SH-SY5Y (cell line): ENCODE results near the gene KIR2DL3.
"Not testable (repeated sequence)": the region's sequence is repeated elsewhere in the genome, so short reads cannot be mapped to it uniquely, and the experiment has no call there.

Source experiments
- GATA2 ChIP-seq: IDR thresholded peaks from 2 replicates; pipeline ENCODE4 v1.6.1; 2011; ENCODE audit warnings: mild to moderate bottlenecking, low read depth, low read length
- GATA3 ChIP-seq: IDR thresholded peaks from 2 replicates; pipeline ENCODE4 v1.6.1; 2011; ENCODE audit warnings: low read depth, mild to moderate bottlenecking, low read length, moderate library complexity

KIR2DL3 gene

GRCh38 chr19:54729416-54730188 is 8.7 kb upstream of the KIR2DL3 start:
- TF ChIP-seq GATA2: no peak
- TF ChIP-seq GATA3: no peak

GRCh38 chr19:54731191-54731590 is 7.1 kb upstream of the KIR2DL3 start:
- TF ChIP-seq GATA2 (no peak), GATA3 (no peak)

- TF ChIP-seq GATA3 (no peak), GATA2 (no peak)
Observed at GRCh38 chr19:54738715-54739114, 402 bp downstream of the KIR2DL3 start.

- TF ChIP-seq GATA2 (no peak), GATA3 (no peak)
Observed at GRCh38 chr19:54739587-54740497, 1.5 kb downstream of the KIR2DL3 start.

GRCh38 chr19:54769646-54770045 is 31.3 kb downstream of the KIR2DL3 start, which contains the start of gene KIR2DL1:
Gene KIR2DL1 (plus strand): TSS chr19:54769793. CDS start chr19:54769851, 58 bp downstream.
- TF ChIP-seq GATA2, GATA3: not testable (repeated sequence)

- TF ChIP-seq GATA2 (no peak), GATA3 (no peak)
Observed at GRCh38 chr19:54790711-54791110, 52.4 kb downstream of the KIR2DL3 start.

- TF ChIP-seq GATA3 (no peak), GATA2 (no peak)
Observed at GRCh38 chr19:54791476-54791875, 53.2 kb downstream of the KIR2DL3 start.

- no peak for TF ChIP-seq GATA3
- TF ChIP-seq GATA2: no peak
Observed at GRCh38 chr19:54792814-54793213, 54.5 kb downstream of the KIR2DL3 start.

- TF ChIP-seq GATA2 (no peak), GATA3 (no peak)
Observed at GRCh38 chr19:54795758-54796157, 57.4 kb downstream of the KIR2DL3 start.
